ENCODE data around the gene MED12L. TPM values are rescaled to one million over a fixed set of nuclear protein-coding genes. Genes with fewer than 3 reads are reported as not detected.

MED12L gene
- polyA plus RNA-seq, 1 of the 3 experiments (the other 2 are of a cell fraction): 0.03 TPM

GRCh38 chr3:151087648-151088047 is 2.2 kb downstream of the MED12L start:
- no peak overlapping the region for H3K4me3 ChIP-seq (ENCODE audit: low read depth in 2 of 2, low read length in 1 of 2)
- CTCF ChIA-PET: interaction anchor here (1.3 to 2.8 kb wide), 8 partner anchors 10 to 300 kb away, joined by 3 to 13 read pairs (median 6); no protein-coding TSS in a partner anchor
- TF ChIP-seq SIN3A (IDR thresholded peaks at IDR 0.05; ENCODE audit: borderline replicate concordance, low read depth, low read length) (no peak), CTCF (IDR thresholded peaks at IDR 0.05) (no peak)

GRCh38 chr3:151091685-151092345 is 6.4 kb downstream of the MED12L start:
- H3K79me2 ChIP-seq (ENCODE audit: insufficient read depth): no peaks in the 10 kb centered on the region
- no peaks in the 10 kb centered on the region for H3K36me3 ChIP-seq (replicated peaks in 1 of 2; ENCODE audit: control insufficient read depth in 1 of 2, insufficient read depth in 2 of 2, low read length in 1 of 2)
- no peak overlapping the region for H3K27ac ChIP-seq (ENCODE audit: low read depth in 2 of 2, low read length in 1 of 2)
- no peak for DNase-seq
- no peak overlapping the region for H3K4me3 ChIP-seq (ENCODE audit: low read depth in 2 of 2, low read length in 1 of 2)
- H3K9me2 ChIP-seq: no peaks in the 10 kb centered on the region
- peaks cover 54% of the 10 kb centered on the region for H3K27me3 ChIP-seq (ENCODE audit: insufficient read depth)
- H3K4me1 ChIP-seq (ENCODE audit: control insufficient read depth in 1 of 2, insufficient read depth in 2 of 2, low read depth in 1 of 2, low read length in 1 of 2): no peaks in the 10 kb centered on the region
- no peak overlapping the region for H2AFZ ChIP-seq (ENCODE audit: low read depth)
- ChIA-PET POLR2A (no interaction called here), CTCF (no interaction called here)
- no peaks in the 10 kb centered on the region for H3F3A ChIP-seq (replicated peaks; ENCODE audit: insufficient read depth)
- TF ChIP-seq ZBTB33 (IDR thresholded peaks at IDR 0.05; ENCODE audit: borderline replicate concordance, low read depth) (no peak), RCOR1 (IDR thresholded peaks at IDR 0.05; ENCODE audit: low read length) (no peak), FOXJ3 (CRISPR knock-in tag; IDR thresholded peaks at IDR 0.05) (no peak), POLR2AphosphoS5 (IDR thresholded peaks at IDR 0.05; ENCODE audit: low read depth, low read length) (no peak)
- no peaks in the 10 kb centered on the region for H3K9me3 ChIP-seq
- H3K4me2 ChIP-seq: no peak overlapping the region
- no peak overlapping the region for H3K9ac ChIP-seq
- 47% methylated on average over 3 of the region's 3 CpGs for WGBS (ENCODE audit: low lambda C conversion rate)
- H4K20me1 ChIP-seq (ENCODE audit: insufficient read depth): no peaks in the 10 kb centered on the region

More at GRCh38 chr3:151087648-151088047, 2.2 kb downstream of the MED12L start:
- no peak overlapping the region for H3K4me2 ChIP-seq
- no peaks in the 10 kb centered on the region for H3K79me2 ChIP-seq (ENCODE audit: insufficient read depth)
- no peaks in the 10 kb centered on the region for H4K20me1 ChIP-seq (ENCODE audit: insufficient read depth)
- peaks cover 75% of the 10 kb centered on the region for H3K27me3 ChIP-seq (ENCODE audit: insufficient read depth)
- DNase-seq: no peak
- H3F3A ChIP-seq (replicated peaks; ENCODE audit: insufficient read depth): no peaks in the 10 kb centered on the region
- POLR2A ChIA-PET: interaction anchor here (1.4 kb wide), 1 partner anchor 324 kb away, joined by 4 read pairs; the partner anchor contains the start of gene SIAH2
- 77% methylated on average over 2 of the region's 2 CpGs for WGBS (ENCODE audit: low lambda C conversion rate)
- no peaks in the 10 kb centered on the region for H3K9me2 ChIP-seq
- H3K9ac ChIP-seq: no peak overlapping the region
- H3K36me3 ChIP-seq (replicated peaks in 1 of 2; ENCODE audit: control insufficient read depth in 1 of 2, insufficient read depth in 2 of 2, low read length in 1 of 2): no peaks in the 10 kb centered on the region
- no peak overlapping the region for H2AFZ ChIP-seq (ENCODE audit: low read depth)
- no peaks in the 10 kb centered on the region for H3K9me3 ChIP-seq
- peaks cover 0 to 5% of the 10 kb centered on the region in 2 experiments; a peak in 1 of 4 replicates for H3K4me1 ChIP-seq (ENCODE audit: control insufficient read depth in 1 of 2, insufficient read depth in 2 of 2, low read depth in 1 of 2, low read length in 1 of 2)
- H3K27ac ChIP-seq (ENCODE audit: low read depth in 2 of 2, low read length in 1 of 2): no peak overlapping the region

All from SK-N-SH (cell line).